HG02840 (cell line): ENCODE results near the gene UTRN.
A peak's percentile ranks its signal among the peaks of the same experiment; 100 is the strongest.

Source experiments
- ATAC-seq: cut with Tn5 transposase; IDR thresholded peaks from one replicate; pipeline ENCODE4 v1.9.1; 2021; ENCODE audit warnings: mild to moderate bottlenecking, moderate library complexity, moderate number of reproducible peaks; ENCODE audit not compliant: unreplicated experiment, low FRiP score

Gene UTRN

DNA sequence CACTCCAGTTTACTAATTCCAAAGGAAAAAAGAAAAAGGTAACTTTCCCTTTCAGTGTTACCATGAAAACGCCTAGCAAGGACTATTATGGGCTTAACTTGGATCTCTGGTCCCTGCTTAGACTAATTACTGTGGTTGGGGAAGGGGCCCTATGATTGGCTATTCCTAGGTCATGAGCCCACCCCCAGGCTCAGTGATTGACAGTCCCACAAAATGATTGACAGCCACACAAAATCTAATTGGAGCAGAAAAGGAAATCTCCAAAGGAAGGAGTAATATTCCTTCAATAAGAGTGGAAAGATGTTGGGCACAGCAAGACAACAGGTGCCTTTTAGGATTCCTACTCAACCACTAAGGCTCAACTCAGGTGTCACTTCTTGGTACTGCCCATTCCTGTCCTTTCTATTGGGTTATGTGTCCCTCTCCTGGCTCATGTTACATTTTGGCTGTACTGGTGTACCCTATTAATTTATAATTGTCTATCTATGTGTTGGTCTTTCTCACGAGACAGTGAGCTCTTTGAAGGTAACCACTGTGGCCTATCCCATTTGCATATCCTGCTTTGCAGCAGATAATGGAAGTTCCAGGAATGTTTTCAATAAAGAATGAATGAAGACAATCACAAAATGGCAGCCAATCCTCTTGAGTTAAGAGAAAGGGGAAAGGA lies 5.5 kb upstream of the UTRN start:
- ATAC-seq, result no peak

DNA sequence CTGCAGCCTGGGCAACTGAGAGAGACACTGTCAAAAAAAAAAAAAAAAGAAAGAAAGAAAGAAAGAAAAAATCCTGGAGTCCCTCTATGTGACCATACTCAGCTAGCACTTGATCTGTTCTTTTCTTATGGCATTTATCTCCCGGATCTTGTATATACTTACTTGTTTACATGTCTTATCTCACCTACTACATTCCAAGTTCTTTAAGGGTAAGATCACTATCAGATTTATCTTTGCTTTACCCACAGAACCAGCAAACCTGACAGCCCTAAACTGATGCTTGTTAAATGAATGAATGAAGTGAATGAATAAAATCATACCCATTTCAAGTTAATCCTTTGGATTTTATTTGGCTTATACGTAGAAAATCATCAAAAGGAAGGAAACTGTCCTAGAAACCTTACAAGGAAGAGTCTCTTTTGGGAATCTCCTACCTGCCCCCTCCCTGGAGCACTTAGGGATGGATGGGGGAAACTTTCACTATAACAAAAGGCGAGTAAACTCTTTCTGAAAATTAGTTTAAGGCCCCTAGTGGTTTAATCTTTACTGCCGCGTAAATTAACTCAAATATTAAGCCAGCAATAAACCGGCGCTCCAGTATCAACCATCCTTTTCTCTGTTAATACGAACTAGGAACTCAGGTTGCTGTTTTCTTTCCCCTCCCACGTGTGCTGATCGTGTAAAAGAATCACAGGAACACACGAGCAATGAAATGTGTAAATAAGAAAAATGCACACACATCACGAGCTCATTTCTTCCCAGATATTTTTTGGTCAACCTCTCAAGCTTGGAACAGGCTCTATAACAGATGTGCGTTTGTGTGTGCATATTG lies 1.3 kb upstream of the UTRN start:
- ATAC-seq, result no peak

DNA sequence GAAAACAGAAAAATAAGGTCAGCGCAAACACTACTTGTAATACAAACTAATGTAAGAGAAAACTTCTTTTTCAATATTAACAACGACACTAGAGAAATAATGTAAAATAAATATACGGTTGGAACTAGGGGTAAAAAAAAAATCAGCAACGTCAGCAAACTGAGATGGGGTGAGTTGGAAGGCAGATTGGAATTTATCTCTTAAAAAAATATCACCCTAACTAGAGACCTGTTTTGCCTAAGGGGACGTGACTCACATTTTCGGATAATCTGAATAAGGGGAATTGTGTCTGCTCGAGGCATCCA lies 705 bp upstream of the UTRN start:
- no peak for ATAC-seq

DNA sequence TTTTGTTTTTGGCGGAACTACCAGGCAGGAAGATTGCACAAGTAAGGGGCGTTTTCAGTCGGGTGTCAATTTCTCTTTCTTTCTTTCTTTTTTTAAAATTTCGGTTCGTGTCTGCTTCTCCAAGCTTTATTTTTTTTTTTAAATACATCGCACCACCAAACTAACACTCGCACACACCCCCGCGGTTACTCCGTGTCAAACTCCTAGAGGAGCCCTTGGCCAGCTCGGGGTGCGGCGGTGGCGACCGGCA lies 338 bp downstream of the UTRN start:
- peak; percentile 20 for ATAC-seq

DNA sequence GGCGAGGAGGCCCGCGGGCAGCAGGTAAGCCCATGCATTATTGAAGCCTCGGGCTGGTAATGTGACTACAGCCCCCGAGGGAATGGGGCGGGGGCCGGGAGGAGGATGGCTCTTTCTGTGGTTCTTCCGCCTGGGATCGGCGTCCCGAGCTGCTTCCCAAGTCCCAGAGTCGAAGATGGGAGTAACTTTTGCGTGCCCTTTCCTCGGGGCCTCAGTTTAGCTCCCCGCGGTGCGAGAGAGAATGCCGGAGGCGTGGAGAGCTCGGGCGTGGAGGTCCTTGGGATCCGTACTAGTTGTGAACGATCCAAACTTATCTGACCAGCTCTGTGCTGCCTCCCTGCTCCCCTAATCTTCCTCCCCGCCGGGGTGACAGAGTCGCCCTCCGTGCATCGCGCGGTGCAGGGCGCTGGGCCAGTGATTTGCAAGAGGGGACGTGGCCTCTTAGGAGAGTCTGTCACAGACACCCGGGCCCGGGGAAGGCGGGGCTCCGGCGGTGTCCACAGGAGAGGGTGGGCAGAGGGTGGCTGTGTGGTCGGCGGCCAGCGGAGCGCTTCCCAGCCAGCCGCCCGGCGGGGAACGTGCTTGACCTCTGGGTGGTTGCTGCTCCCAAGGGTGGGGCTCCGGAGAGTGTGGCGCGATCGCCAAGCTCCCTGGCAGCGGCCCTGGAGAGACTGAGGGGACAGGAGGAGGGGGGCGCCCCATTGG lies 815 bp downstream of the UTRN start:
- ATAC-seq, result no peak

DNA sequence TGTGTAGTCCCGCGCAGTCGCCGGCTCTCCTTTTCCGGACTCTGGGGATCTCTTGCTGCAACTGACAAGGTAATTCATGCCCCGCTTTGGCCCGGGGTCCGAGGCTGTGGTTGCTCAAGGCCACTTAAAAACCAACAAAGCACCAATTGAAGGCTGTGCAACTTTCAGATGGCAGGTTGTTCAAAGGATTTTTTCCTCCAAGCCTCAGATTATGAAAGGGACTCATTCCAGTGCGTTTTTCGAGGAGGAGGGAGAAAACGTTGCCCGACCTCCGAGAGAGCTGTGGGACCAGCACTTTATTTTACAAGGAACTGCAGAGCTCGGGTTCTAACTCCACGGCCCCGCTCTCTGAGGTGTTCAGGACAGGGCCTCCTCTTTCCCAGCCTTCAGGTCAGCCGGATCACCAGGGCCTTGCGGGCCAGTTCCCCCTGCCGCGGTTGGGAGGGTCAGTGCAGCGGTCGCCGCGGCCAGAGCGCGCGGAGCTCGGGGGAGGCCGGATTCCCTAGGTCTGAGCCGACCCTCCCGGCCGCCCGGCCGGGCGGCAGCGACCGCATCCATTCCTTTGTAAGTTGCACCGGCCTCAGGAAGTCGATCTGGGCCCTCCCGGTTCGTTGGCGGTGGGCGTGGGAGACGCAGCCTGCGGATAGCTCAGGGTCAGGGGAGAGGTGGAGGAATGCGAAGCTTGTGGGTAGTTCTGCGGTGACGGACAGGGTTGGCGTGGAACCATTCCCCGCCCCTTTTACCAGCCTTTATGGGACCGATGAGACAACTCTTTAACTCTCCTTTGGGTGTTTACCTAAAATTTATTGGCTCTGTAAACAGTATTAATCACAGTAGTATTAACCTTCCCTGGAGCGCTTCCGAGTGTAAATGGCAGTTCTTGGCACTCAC lies 1.6 kb downstream of the UTRN start:
- ATAC-seq, result no peak

DNA sequence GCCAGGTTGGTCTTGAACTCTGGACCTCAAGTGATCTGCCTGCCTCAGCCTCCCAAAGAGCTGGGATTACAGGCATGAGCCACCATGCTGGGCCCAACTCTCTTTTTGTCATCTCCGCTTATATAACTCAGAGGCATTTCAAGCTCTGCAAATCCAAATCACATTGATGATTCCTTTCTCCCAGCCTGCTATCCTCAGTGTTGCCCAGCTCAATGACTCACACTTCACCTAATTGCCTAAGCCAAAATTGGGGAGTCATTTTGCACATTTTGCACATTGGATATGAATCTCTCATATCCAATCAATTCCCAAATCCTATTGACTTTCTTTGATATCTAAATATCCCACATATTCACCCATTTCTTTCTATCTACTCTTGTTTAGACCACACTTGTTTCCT lies 3.9 kb downstream of the UTRN start:
- ATAC-seq, result no peak

DNA sequence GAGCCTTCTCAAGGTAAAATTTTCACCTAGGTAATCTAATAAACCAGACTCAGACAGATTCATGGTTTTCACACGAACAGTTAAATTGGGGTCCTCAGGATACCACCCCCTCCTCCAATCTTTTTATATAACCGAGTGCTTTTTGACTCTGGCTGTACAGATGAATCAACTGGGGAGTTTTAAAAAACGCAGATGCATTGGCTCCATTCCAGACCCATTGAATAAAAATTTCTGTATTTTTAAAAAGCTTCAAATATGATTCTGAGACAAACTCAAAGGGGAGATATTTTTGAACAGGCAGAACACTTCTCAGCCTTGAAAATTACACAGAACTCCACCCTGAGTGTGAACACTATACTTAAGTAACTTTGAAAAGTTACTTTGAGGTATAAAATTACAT lies 7.2 kb downstream of the UTRN start:
- ATAC-seq, result no peak

DNA sequence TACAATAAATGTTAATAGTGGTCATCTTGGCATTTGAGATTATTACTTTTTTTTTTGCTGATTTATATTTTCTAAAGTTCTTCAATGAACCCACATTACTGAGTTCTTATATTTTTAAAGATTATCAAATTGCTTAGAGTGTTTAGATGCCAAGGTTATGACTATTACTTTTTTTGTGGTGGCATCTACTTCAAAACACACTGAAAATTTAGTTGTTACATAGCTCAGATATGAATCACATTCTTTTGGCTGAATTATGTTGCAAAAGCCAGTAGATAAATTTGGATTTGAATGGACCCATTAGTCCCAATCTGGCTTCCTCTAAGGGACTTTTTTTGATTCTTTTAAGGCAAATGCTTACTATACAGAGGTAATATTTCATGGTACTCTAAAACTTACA lies 8.9 kb downstream of the UTRN start:
- ATAC-seq, result no peak

DNA sequence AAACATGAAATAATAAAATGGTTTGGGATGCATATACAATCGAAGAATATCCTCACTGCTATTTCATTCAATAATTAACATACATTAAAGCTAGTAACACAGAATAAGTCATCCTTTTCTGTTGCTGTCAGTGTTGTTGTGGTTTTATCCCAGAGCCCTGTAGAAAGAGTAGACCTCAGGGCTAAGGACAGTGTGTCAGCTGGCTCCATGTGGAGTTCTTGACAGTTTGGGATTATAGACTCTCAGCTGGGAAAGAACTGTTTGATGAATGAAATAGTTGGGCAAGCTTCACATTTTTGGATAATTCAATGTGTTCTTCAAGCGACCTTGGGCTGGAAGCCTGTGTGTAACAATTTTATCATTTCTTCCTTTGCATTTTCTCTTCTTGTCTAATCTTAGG lies 10.1 kb downstream of the UTRN start:
- no peak for ATAC-seq

DNA sequence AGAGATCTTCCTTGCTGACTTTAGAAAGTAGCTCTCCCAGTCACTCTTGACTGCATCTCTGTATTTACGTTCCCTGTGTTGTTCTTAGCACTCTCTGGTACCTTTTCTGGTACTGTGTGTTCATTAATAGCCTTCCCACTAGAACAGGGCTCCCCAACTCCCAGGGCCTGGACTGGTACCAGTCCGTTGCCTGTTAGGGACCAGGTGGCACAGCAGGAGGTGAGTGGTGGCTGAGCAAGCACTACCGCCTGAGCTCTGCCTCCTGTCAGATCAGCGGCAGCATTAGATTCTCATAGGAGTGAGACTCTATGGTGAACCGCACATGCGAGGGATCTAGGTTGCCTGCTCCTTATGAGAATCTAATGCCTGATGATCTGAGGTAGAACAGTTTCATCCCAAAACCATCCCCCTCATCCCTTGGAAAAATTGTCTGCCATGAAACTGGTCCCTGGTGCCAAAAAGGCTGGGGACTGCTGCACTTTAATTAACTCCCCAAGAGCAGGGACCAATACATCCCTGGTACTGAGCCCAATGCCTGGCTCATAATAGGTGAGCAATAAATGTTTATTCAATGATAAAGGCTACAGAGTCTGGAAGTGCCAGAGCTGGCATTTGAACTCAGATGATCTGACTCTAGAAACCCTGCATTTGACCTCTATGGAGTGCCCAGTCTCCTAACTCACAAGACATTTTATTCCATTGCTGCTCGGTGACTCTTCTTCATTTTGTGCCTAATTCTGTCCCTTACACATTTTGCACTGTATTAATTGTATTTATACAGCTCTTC lies 11.0 kb downstream of the UTRN start:
- no peak for ATAC-seq

DNA sequence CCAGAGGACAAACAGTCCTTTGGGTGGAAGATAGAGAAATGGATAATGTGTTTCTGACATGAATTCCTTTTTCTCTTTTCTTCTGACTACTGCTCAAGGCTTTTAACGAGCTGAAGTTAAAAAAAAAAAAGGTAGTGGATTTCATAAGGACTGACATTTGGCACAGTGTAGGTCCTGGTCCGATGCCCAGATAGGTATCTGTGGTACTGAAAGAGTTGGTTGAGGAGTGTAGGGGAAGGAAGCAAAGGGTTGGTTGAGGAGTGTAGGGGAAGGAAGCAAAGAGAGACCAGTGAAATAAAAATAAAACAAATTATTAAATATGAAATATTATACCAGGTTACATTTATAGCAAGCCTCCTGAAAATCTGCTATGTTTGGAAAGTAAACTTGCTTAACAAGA lies 11.8 kb downstream of the UTRN start:
- no peak for ATAC-seq

DNA sequence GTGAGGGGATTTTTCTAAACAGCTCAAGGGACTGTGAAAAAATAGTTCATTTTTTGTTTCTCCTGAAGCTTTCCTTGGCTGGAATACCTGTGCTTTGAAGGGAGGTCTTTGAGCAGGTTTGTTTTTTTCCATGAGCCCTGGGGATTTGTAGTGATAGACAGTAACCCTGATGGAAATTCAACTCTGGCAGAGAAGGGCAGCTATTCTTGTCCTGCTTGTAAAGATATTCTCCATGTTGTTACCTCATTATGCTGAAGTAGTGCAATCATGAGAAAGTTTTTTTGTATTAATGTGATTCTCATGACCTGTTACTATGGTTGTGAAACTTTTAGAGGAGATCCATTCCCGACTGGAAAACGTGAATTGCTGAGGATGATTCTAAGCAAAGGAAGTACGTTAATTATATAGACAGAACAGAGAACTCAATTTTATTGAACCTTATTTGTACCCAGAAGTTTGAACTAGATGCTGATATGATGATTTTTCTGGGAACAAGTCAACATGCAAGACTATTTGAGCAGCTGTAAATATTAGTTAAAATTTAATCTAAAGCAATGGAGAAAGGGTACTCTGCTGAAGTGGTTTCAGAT lies 12.5 kb downstream of the UTRN start:
- no peak for ATAC-seq

DNA sequence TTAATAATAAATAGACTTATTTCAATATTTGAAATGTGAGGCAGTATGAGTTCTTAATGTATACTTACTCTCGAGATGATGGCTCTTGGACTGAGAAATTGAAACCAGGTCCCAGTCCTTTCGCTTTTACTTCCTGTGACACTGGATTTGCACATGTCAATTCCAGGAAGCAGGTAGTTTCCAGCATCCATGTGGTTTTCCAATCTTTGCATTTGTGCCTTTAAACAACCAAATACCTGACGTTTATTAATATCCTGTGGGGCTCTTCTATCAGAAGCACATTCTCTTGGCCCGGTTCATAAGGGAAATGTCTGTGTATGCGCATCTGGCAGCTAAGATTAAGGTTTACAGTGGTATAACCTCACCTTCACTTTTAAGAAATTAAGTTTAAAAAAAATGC lies 13.1 kb downstream of the UTRN start:
- no peak for ATAC-seq

DNA sequence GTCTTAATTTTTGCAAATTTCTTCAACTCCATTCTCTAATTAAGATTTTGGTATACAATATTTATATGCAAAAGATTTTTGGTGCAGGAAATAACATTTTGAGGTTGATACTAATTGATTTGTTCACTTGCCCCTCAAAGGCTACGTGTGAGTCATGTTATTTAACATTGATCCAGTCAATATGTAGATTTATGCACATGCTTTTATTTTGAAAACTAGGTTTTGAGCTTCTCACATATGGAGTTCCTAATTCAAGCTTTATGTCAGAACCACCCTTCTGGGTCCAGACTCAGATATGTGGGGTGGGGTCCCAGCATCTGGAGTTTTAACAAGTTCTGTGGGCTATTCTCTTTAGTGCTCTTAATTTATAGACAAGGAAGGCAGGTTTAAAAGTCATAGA lies 13.8 kb downstream of the UTRN start:
- ATAC-seq, result no peak

DNA sequence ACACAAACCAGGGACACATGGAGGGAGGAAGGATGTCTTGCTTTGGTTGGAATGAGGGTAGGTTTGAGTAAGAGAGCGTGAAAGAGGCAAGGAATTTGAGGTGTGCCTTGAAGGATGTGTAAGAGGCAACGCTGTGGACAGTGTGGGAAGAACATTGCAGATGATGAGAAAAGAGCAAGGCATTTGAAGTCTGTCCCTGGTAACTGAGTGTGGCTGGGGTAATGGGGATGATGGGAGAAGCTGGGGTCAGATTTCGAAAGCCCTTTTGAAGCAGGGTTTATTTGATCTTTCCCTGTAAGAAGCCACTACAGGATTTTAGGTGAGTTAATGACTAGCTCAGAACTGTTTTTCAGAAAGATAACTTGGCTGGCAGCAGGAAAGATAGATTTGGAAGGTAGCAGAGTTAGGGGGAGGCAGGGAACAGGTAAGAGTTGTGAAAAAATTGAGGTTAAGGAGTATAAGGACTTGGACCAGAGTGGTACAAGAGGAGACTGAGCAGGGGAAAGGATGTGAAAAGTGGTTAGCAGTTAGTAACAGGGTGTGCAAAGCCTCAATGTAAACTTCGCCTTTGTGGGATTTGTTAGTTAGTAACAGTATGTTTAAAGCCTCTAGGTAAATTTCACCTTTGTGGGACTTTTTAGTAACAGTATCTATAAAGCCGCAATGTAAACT lies 17.7 kb downstream of the UTRN start:
- ATAC-seq, result no peak

DNA sequence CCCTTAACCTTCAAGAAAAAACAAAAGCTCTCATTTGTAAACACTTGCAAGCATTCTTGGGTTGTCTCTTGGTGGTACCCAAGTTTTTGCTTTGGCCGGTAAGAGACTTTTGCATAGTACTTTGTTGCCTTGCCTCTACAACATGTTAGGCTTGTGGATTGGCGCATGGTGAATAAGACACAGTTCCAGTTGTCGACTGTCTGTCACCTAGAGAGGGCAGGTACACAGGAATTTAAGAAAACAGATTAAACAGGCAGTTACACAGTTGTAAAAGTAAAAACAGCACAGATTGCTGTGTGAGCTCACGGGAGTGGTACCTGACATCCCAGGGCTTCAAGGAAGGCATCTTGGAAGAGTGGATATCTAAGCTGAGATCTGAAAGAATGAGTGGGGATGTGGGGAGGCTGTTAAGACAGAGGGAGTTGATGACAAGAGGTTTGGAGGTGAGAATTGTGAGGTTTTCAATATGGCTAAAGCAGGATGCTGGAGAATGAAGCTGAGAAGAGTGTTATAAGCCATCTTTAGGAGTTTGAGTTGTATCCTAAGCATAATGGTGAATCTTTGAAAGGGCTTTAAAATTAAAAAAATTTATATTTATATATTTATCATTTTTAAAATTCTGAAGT lies 19.2 kb downstream of the UTRN start:
- no peak for ATAC-seq

DNA sequence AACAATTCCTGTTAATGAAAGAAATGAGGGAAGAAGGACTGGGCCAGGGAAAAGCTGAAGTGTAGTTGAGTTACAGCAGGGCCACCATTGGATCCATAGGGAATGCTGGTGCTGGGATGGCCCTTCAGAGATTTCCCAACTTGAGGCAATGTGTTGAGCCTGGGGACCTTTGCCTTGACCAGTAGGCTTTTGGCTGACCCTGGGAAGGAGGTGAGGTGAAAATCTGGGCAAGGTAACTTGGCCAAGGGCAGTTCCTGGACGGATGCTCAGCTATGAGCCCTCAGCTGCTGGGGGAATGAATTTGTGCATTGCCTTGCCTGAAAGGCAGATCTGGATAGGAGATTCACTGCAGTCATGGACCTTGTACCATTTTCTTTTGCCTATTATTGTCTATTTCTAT lies 20.4 kb downstream of the UTRN start:
- ATAC-seq, result no peak

DNA sequence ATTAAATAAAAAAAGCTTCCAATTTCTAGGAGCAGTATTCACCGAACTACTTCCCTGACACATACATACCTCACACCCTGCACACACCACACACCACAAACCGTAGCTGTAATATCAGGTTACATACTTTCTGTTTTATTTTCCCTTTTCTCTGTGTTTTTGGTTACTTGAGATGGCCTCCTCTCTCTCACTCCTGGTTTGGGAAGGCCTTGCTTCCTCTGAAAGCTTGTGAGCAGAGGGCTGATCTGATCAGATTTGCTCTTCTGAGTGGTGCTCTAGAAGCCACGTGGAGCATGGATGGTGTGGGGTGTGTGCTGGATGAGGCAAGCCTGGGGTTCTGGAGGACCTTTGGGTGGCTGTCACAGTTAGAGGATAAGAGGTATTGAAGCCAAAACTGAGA lies 20.9 kb downstream of the UTRN start:
- peak; percentile 73 for ATAC-seq
